ENCODE data around the gene SCAMP4.

Gene SCAMP4

GRCh38 chr19:1929021-1929742, 24.0 kb downstream of the SCAMP4 start:
- TF ChIP-seq CTCF (IDR thresholded peaks at IDR 0.05): peak; percentile 93

- no peak for TF ChIP-seq CTCF (IDR thresholded peaks at IDR 0.05)
These were observed 26.2 kb downstream of the SCAMP4 start for GRCh38 chr19:1931445-1931844.

- no peak for TF ChIP-seq CTCF (IDR thresholded peaks at IDR 0.05)
These were observed 27.2 kb downstream of the SCAMP4 start for GRCh38 chr19:1932395-1932794.

- TF ChIP-seq CTCF (IDR thresholded peaks at IDR 0.05): no peak
These were observed 28.0 kb downstream of the SCAMP4 start for GRCh38 chr19:1933244-1933643.

GRCh38 chr19:1933942-1934341, 28.7 kb downstream of the SCAMP4 start:
- no peak for TF ChIP-seq CTCF (IDR thresholded peaks at IDR 0.05)

GRCh38 chr19:1935484-1936208, 30.4 kb downstream of the SCAMP4 start:
- TF ChIP-seq CTCF (IDR thresholded peaks at IDR 0.05): no peak

- TF ChIP-seq CTCF (IDR thresholded peaks at IDR 0.05): no peak
These were observed 31.2 kb downstream of the SCAMP4 start for GRCh38 chr19:1936430-1936829.

All from LNCAP (cell line).